HepG2 (cell line): ENCODE results near the gene SHISAL2B. TPM values are rescaled to one million over a fixed set of nuclear protein-coding genes. Genes with fewer than 3 reads are reported as not detected.

Experiments used
- ATAC-seq: fragments of 200-7000 bp; cut with Tn5 transposase; 3 replicates; pipeline ENCODE4 v1.9.1; 2020; ENCODE audit warnings: mild to moderate bottlenecking, moderate library complexity
- BruUV-seq: library from RNA; stranded (reverse); fragments of 400-500 nt; replicated peaks from 2 replicates; lab custom pipeline; 2021; lab: Mats Ljungman, UMichigan
- CTCF ChIA-PET: fragments of 300-600 bp; formaldehyde crosslinking; extraction: SDS; loops from one replicate; lab custom pipeline; 2021; ENCODE audit warnings: low total read pairs, inconsistent platforms, low intra/inter-chr PET ratio; lab: Yijun Ruan, JAX
- POLR2A ChIA-PET: fragments of 350-600 bp; sonication (Branson Sonifier 250); formaldehyde crosslinking; loops from one replicate; lab custom pipeline; 2020; ENCODE audit warnings: antibody characterized with exemption, inconsistent platforms; lab: Yijun Ruan, JAX
- DNase-seq: peaks from one replicate; pipeline ENCODE4 v3.0.0-alpha.2; 2015; ENCODE audit warnings: low spot score
- FAIRE-seq: peaks from 3 replicates; lab custom pipeline; 2011; peaks lifted over from hg19 to GRCh38; lab: Jason Lieb, UNC
- H2AFZ ChIP-seq: one replicate; pipeline ENCODE4 v1.6.1; 2011; ENCODE audit warnings: low read length, inconsistent platforms
- H3K27ac ChIP-seq: fragments of 300-600 bp; 3 replicates; pipeline ENCODE4 v1.8.0; 2011; ENCODE audit warnings: mixed run types, mild to moderate bottlenecking, mixed read lengths, low read length, inconsistent platforms; ENCODE audit not compliant: insufficient read depth; ENCODE audit errors: extremely low read length
- H3K27me3 ChIP-seq, 2 experiments: fragments of 200-600 bp in 1 of 2; 2 replicates in 1 of 2; 3 replicates in 1 of 2; pipeline versions ENCODE4 v1.6.0 to v1.8.0; 2011; ENCODE audit warnings: low read length in 2 of 2, mild to moderate bottlenecking in 2 of 2, moderate library complexity in 2 of 2, inconsistent platforms in 1 of 2; ENCODE audit not compliant: insufficient read depth in 2 of 2, control insufficient read depth in 1 of 2
- H3K36me3 ChIP-seq, 2 experiments: fragments of 200-600 bp in 1 of 2; replicated peaks in 1 of 2; 2 replicates in 1 of 2; 3 replicates in 1 of 2; pipeline versions ENCODE4 v1.5.1 to v1.8.0; 2011; ENCODE audit warnings: low read length in 2 of 2, inconsistent platforms in 1 of 2; ENCODE audit not compliant: insufficient read depth in 2 of 2, control insufficient read depth in 1 of 2
- H3K4me1 ChIP-seq: 2 replicates; pipeline ENCODE4 v1.5.1; 2012; ENCODE audit warnings: low read length, inconsistent platforms; ENCODE audit not compliant: insufficient read depth
- H3K4me2 ChIP-seq: 2 replicates; pipeline ENCODE4 v1.6.0; 2011; ENCODE audit warnings: low read depth, low read length, inconsistent platforms
- H3K4me3 ChIP-seq, 3 experiments: fragments of 200-600 bp in 1 of 3; sonication (generic), shearing (Covaris generic) in 1 of 3; replicated peaks in 1 of 3; 2 replicates each; pipeline ENCODE4 v1.5.1; 2011 to 2016; ENCODE audit warnings: low read length in 3 of 3, inconsistent platforms in 2 of 3, low read depth in 2 of 3, mild to moderate bottlenecking in 2 of 3, control low read depth in 1 of 3, mixed read lengths in 1 of 3; ENCODE audit not compliant: insufficient read depth in 1 of 3
- H3K79me2 ChIP-seq: one replicate; pipeline ENCODE4 v1.6.1; 2011; ENCODE audit warnings: low read length, inconsistent platforms; ENCODE audit not compliant: insufficient read depth
- H3K9ac ChIP-seq: 2 replicates; pipeline ENCODE4 v1.6.0; 2011; ENCODE audit warnings: mild to moderate bottlenecking, low read depth, low read length, inconsistent platforms; ENCODE audit not compliant: insufficient read depth
- H3K9me3 ChIP-seq: 2 replicates; pipeline ENCODE4 v1.5.1; 2012; ENCODE audit warnings: mild to moderate bottlenecking, low read length
- H4K20me1 ChIP-seq: 2 replicates; pipeline ENCODE4 v1.6.0; 2011; ENCODE audit warnings: inconsistent platforms, mild to moderate bottlenecking, low read length, moderate library complexity; ENCODE audit not compliant: insufficient read depth
- ATM ChIP-seq: fragments of 450-650 bp; IDR thresholded peaks from 2 replicates; pipeline ENCODE4 v1.7.1; 2017; ENCODE audit warnings: mild to moderate bottlenecking, borderline replicate concordance
- ETV6 ChIP-seq: sonication (generic); formaldehyde crosslinking; conservative IDR thresholded peaks from 2 replicates; pipeline ENCODE4 v1.4.0; 2020; ENCODE audit warnings: missing genetic modification reagents
- GATAD1 ChIP-seq: IDR thresholded peaks from 2 replicates; pipeline ENCODE4 v1.6.1; 2016; ENCODE audit warnings: missing genetic modification reagents, missing compliant biosample characterization
- MBD4 ChIP-seq: IDR thresholded peaks from 2 replicates; pipeline ENCODE4 v1.6.1; 2012; ENCODE audit warnings: low read length, inconsistent platforms, borderline replicate concordance
- POLR2AphosphoS2 ChIP-seq: IDR thresholded peaks from 2 replicates; pipeline ENCODE4 v1.6.1; 2011; ENCODE audit warnings: low read depth, low read length, improper control_type of control experiment
- SMAD9 ChIP-seq: sonication (generic); formaldehyde crosslinking; IDR thresholded peaks from 2 replicates; pipeline ENCODE4 v1.5.1; 2020; ENCODE audit warnings: mild to moderate bottlenecking, missing genetic modification reagents
- SOX5 ChIP-seq: IDR thresholded peaks from 2 replicates; pipeline ENCODE4 v1.6.1; 2016; ENCODE audit warnings: borderline replicate concordance
- WIZ ChIP-seq: sonication (generic); formaldehyde crosslinking; IDR thresholded peaks from 2 replicates; pipeline ENCODE4 v1.5.1; 2020; ENCODE audit warnings: mild to moderate bottlenecking, missing genetic modification reagents
- ZBTB37 ChIP-seq: sonication (generic); formaldehyde crosslinking; IDR thresholded peaks from 2 replicates; pipeline ENCODE4 v1.4.0; 2020; ENCODE audit warnings: mild to moderate bottlenecking, missing genetic modification reagents
- ZFP36L2 ChIP-seq: sonication (generic); formaldehyde crosslinking; IDR thresholded peaks from 2 replicates; pipeline ENCODE4 v1.4.0; 2020; ENCODE audit warnings: missing genetic modification reagents
- ZIK1 ChIP-seq: sonication (generic); formaldehyde crosslinking; IDR thresholded peaks from 2 replicates; pipeline ENCODE4 v1.5.0; 2020; ENCODE audit warnings: mild to moderate bottlenecking, low read depth, missing genetic modification reagents, borderline replicate concordance
- ZNF235 ChIP-seq: sonication (generic); formaldehyde crosslinking; IDR thresholded peaks from 2 replicates; pipeline ENCODE4 v1.8.1; 2023; ENCODE audit warnings: mild to moderate bottlenecking, missing genetic modification reagents, borderline replicate concordance
- ZNF296 ChIP-seq: sonication (generic); formaldehyde crosslinking; conservative IDR thresholded peaks from 2 replicates; pipeline ENCODE4 v1.5.0; 2020; ENCODE audit warnings: mild to moderate bottlenecking, missing genetic modification reagents
- ZNF446 ChIP-seq: sonication (generic); formaldehyde crosslinking; IDR thresholded peaks from 2 replicates; pipeline ENCODE4 v1.5.0; 2020; ENCODE audit warnings: mild to moderate bottlenecking, missing genetic modification reagents
- ZNF543 ChIP-seq: sonication (generic); formaldehyde crosslinking; IDR thresholded peaks from 2 replicates; pipeline ENCODE4 v1.4.0; 2020; ENCODE audit warnings: mild to moderate bottlenecking, missing genetic modification reagents
- ZNF616 ChIP-seq: sonication (generic); formaldehyde crosslinking; IDR thresholded peaks from 2 replicates; pipeline ENCODE4 v1.5.0; 2020; ENCODE audit warnings: low read depth, mild to moderate bottlenecking, missing genetic modification reagents
- ZSCAN9 ChIP-seq: IDR thresholded peaks from 2 replicates; pipeline ENCODE4 v1.6.1; 2016; ENCODE audit warnings: borderline replicate concordance
- WGBS: methylation state at CpG from one replicate; pipeline ENCODE4 v1.1.6; 2017; ENCODE audit warnings: low lambda C conversion rate; 5-methylcytosine and 5-hydroxymethylcytosine counted together
- in situ Hi-C: cut with HindIII; loops from 2 replicates; pipeline ENCODE4 v1.10.0; 2017; ENCODE audit warnings: low pct_unique_long_range_greater_than_20kb; ENCODE audit not compliant: extremely low pct_ligation_motif_present
- intact Hi-C: fragments of 100-400 bp; cut with micrococcal nuclease; formaldehyde crosslinking; loops from one replicate; pipeline ENCODE4 v1.10.0; 2022; ENCODE audit not compliant: unreplicated experiment
- polyA plus RNA-seq, 8 experiments: library from polyadenylated mRNA; depleted of rRNA in 3 of 8; stranded (reverse) in 7 of 8; unstranded in 1 of 8; fragments of >200 nt; fragmentation: Illumina TruSeq in 4 of 8; extraction: Trizol in 4 of 8; gene quantifications; 2 replicates each; pipeline versions ENCODE4 v1.2.1 to v1.2.3, GENCODE V29; 2011 to 2016; ENCODE audit warnings: low read depth in 4 of 8, missing spikeins in 1 of 8, mixed read lengths in 1 of 8; ENCODE audit not compliant: insufficient read depth in 1 of 8
- total RNA-seq, 5 experiments: library from RNA; depleted of rRNA; stranded (reverse); fragments of >200 nt; fragmentation: Illumina TruSeq; extraction: Trizol; gene quantifications; 2 replicates each; pipeline ENCODE4 v1.2.3, GENCODE V29; 2016; ENCODE audit warnings: low read depth in 1 of 5
- TF ChIP-seq, protein P1 (sequence below): fragments of 450-650 bp; IDR thresholded peaks from 2 replicates; pipeline ENCODE4 v1.6.1; 2017; ENCODE audit warnings: mild to moderate bottlenecking
- TF ChIP-seq, protein P2 (sequence below): IDR thresholded peaks from 2 replicates; pipeline ENCODE4 v1.6.1; 2018; ENCODE audit warnings: missing genetic modification reagents, mild to moderate bottlenecking, missing compliant biosample characterization
- TF ChIP-seq, protein P3 (sequence below): sonication (generic); formaldehyde crosslinking; IDR thresholded peaks from 2 replicates; pipeline ENCODE4 v1.5.0; 2020; ENCODE audit warnings: missing genetic modification reagents

Gene SHISAL2B
- total and polyA plus RNA-seq, 2 of the 13 experiments (the other 11 are each of a cell fraction or from before 2014, with no cell fraction given) = not detected

GRCh38 chr5:64727150-64727549, 36.8 kb downstream of the SHISAL2B start:
- intact Hi-C loops (no loop called here), in situ Hi-C loops (no loop called here)
- WGBS = 97% methylated on average over 2 of the region's 2 CpGs
- no peak for ATAC-seq
- Histone ChIP-seq H2AFZ (no peak overlapping the region), H3K4me3 (no peak overlapping the region), H3K79me2 (no peaks in the 10 kb centered on the region), H3K9ac (no peak overlapping the region), H4K20me1 (no peaks in the 10 kb centered on the region), H3K4me1 (no peaks in the 10 kb centered on the region), H3K27ac (no peak overlapping the region), H3K27me3 (no peaks in the 10 kb centered on the region), H3K36me3 (peaks cover 3 to 17% of the 10 kb centered on the region in 2 experiments), H3K9me3 (no peaks in the 10 kb centered on the region), H3K4me2 (no peak overlapping the region)
- ChIA-PET CTCF (no interaction called here), POLR2A (no interaction called here)
- BruUV-seq = no TSS peak
- DNase-seq = no peak
- TF ChIP-seq ZNF235 (CRISPR knock-in tag) (no peak), ZSCAN9 (no peak), ETV6 (CRISPR knock-in tag) (no peak), MBD4 (no peak), ZNF446 (CRISPR knock-in tag) (no peak), SMAD9 (CRISPR knock-in tag) (no peak), GATAD1 (no peak), ZNF543 (CRISPR knock-in tag) (no peak), SOX5 (CRISPR knock-in tag) (no peak), ATM (no peak), ZBTB37 (no peak), ZNF296 (CRISPR knock-in tag) (no peak), WIZ (CRISPR knock-in tag) (no peak), ZIK1 (CRISPR knock-in tag) (no peak), POLR2AphosphoS2 (no peak), ZNF616 (CRISPR knock-in tag) (no peak), ZFP36L2 (CRISPR knock-in tag) (no peak)
- TF ChIP-seq, protein P1, sequence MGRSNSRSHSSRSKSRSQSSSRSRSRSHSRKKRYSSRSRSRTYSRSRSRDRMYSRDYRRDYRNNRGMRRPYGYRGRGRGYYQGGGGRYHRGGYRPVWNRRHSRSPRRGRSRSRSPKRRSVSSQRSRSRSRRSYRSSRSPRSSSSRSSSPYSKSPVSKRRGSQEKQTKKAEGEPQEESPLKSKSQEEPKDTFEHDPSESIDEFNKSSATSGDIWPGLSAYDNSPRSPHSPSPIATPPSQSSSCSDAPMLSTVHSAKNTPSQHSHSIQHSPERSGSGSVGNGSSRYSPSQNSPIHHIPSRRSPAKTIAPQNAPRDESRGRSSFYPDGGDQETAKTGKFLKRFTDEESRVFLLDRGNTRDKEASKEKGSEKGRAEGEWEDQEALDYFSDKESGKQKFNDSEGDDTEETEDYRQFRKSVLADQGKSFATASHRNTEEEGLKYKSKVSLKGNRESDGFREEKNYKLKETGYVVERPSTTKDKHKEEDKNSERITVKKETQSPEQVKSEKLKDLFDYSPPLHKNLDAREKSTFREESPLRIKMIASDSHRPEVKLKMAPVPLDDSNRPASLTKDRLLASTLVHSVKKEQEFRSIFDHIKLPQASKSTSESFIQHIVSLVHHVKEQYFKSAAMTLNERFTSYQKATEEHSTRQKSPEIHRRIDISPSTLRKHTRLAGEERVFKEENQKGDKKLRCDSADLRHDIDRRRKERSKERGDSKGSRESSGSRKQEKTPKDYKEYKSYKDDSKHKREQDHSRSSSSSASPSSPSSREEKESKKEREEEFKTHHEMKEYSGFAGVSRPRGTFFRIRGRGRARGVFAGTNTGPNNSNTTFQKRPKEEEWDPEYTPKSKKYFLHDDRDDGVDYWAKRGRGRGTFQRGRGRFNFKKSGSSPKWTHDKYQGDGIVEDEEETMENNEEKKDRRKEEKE = no peak
- TF ChIP-seq, protein P2, sequence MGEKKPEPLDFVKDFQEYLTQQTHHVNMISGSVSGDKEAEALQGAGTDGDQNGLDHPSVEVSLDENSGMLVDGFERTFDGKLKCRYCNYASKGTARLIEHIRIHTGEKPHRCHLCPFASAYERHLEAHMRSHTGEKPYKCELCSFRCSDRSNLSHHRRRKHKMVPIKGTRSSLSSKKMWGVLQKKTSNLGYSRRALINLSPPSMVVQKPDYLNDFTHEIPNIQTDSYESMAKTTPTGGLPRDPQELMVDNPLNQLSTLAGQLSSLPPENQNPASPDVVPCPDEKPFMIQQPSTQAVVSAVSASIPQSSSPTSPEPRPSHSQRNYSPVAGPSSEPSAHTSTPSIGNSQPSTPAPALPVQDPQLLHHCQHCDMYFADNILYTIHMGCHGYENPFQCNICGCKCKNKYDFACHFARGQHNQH (CRISPR knock-in tag) = no peak
- TF ChIP-seq, protein P3, sequence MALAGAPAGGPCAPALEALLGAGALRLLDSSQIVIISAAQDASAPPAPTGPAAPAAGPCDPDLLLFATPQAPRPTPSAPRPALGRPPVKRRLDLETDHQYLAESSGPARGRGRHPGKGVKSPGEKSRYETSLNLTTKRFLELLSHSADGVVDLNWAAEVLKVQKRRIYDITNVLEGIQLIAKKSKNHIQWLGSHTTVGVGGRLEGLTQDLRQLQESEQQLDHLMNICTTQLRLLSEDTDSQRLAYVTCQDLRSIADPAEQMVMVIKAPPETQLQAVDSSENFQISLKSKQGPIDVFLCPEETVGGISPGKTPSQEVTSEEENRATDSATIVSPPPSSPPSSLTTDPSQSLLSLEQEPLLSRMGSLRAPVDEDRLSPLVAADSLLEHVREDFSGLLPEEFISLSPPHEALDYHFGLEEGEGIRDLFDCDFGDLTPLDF = no peak
- no peak for FAIRE-seq
